Medulla oblongata (tissue), 1 donor: ENCODE measurements around the gene R3HDM2.

ENCODE experiments used
- DNase-seq: peaks from one replicate; pipeline ENCODE4 v3.0.0-alpha.2; 2015; ENCODE audit errors: extremely low spot score

R3HDM2 gene

DNA sequence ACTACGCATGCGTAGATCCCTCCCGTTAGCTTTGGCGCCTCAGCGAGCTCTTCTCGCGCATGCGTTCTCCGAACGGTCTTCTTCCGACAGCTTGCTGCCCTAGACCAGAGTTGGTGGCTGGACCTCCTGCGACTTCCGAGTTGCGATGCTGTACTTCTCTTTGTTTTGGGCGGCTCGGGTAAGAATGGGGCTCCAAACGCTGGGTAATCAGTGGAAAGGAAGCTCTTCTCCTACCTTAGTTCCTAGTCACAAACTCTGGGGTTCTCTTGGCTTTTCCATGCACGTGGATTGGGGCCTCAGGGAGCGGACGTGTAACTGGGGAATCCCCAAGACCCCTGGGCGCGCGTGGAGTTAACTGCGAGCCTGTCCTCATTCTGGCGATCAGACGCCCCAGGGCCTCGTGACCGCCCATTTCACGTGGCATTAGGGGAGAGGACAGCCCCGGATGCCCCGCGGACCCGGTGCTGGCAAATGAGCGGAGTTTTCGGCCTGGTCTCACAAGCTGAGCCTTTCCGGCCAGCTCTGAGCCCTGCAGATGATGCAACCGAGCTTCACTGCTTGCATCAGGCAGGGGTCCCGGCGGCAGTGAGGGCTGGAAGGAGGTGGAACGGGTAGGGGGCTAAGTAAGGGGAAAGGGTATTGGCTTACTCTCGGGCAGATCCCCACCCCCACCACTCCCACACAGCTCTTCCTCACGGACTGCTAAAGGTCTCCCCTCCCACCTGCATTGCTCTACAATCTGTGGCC is 201.0 kb downstream of the R3HDM2 start, which contains the start of gene SHMT2:
Gene SHMT2 (plus strand): TSS at position 78 of the 747 bp plus-strand sequence. CDS start 68 bp downstream, at position 146.
- peak; percentile 97 for DNase-seq

DNA sequence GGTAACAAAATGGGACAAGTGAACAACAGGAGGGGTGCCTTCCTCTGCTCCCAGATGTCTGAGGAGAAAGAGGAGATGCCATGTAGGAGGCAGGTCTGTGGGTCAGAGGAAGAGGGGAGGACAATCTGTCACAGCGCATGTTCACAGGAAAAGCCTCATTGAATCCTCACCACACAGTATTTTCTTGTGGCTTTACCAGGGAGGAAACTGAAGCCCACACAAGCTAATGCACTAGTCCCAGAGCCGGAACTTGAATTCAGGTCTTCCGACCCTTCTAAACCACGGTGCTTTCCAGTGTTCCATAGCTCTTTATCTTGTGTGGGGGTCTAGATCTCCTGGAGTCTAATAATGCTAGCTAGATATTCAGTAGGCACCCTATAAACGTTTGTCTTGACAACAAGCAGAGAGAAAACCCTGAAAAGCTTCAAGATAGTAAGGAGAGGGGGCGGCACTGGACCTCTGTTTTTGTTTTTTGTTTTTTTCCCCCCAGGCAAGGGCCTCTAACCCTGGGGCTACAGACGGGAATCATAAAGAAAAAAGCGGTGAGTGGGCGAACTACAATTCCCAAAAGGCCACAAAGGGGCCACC is 201.7 kb downstream of the R3HDM2 start:
- DNase-seq: no peak

DNA sequence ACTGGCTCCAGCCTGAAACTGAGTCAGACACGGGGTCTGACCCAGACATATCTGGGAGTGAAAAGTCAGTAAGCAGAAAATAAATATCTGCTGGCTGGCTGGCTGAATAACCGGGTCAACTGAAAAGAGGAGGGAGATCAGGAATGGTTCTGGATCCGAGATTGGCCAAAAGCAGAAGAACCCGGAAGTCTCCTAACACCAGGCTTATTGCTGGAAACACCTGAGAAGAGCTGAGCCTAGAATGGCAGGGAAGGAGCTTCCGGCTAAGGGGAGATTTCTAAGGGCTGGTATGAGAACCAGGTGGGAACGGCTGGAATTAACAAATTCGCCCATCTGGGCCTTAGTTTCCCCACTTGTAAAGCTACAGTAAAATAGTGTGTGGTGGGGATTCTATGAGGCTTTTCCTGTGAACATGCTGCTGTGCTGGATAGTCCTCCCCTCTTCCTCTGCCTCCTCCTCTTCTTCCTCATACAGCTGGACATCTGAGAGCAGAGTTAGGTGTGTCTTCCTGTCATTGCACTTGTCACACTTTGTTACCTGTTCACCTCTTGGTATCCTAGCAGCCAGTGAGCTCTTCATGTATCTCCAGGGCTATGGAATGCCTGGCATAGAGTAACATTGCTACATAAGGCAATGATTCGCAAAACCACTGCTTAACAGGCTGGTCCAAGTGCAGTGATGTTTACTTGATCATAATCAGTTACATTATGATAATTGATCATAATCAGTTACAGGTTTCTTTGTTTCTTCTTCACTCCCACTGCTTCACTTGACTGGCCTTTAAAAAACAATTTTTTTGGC is 203.3 kb downstream of the R3HDM2 start:
- DNase-seq: no peak

DNA sequence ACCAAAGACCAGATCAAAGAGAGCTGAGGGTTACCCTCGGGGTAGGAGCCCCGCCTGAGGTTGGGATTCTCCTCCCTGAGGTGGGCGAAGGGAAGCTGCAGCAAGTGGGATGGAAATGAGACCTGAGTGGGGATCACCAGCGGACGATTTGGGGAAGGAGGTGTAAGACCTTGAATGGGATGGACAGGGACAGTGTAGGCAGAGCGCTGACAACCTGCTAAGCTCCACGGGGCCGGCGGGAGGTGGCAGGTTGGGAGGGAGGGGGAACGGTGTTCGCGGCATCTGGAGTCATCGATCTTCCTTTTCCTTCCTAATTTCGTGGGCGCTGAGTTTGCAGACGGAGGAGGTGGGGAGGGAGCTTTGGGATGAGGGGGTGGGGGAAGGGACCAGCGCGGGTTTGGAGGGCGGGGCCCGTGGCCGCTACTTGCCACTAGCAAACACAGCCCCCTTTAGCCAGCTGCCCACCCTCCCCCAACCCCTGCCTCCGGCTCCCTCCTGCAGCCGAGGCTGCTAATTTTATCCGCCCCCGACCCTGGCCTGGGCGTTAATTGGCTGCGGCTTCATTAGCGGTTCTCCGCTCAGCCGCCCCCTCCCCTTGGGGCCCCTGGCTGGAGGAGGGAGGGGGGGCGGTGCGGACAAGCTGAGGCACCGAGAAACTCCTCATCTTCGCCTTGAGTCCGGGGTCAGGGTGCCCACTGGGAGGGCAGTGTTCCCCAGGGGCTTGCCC is 204.1 kb downstream of the R3HDM2 start:
- DNase-seq: no peak

DNA sequence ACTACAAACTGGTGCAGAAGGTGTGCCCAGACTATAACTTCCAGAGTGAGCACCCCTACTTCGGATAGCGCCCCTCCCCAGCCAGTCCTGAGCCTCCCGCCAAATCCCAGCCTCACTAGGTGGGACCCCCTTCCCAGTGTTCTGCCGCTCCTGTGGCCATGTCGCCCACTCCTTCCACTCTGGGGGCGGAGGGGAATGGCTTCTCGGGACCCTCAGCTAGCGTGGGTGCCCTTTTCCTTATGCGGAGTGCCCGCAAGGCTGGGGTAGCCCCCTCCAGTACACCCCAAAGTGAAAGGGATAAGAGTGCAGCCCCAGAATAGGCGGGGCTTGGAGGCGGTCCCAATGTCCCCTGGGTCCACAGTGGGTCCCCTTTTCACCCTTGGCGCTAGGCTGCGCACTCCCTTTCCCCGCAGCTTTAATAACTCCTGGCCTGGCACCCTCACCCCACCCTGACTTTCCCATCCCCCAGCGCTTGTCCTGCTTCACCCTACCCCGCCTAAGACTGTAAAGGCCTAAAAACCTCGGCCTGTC is 205.1 kb downstream of the R3HDM2 start:
- DNase-seq: no peak

DNA sequence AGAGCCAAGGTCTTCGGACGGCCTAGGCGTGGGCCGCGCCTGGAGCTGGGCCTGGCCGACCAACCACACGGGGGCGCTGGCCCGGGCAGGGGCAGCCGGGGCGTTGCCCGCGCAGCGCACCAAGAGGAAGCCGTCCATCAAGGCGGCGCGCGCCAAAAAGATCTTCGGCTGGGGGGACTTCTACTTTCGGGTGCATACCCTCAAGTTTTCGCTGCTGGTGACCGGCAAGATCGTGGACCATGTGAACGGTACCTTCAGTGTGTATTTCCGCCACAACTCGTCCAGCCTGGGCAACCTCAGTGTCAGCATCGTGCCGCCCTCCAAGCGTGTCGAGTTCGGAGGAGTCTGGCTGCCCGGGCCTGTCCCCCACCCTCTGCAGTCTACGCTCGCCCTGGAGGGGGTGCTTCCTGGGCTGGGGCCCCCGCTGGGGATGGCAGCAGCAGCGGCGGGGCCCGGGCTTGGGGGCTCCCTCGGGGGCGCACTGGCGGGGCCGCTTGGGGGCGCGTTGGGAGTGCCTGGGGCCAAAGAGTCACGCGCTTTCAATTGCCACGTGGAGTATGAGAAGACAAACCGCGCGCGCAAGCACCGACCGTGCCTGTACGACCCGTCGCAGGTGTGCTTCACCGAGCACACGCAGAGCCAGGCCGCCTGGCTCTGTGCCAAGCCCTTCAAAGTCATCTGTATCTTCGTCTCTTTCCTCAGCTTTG is 205.7 kb downstream of the R3HDM2 start:
- no peak for DNase-seq

DNA sequence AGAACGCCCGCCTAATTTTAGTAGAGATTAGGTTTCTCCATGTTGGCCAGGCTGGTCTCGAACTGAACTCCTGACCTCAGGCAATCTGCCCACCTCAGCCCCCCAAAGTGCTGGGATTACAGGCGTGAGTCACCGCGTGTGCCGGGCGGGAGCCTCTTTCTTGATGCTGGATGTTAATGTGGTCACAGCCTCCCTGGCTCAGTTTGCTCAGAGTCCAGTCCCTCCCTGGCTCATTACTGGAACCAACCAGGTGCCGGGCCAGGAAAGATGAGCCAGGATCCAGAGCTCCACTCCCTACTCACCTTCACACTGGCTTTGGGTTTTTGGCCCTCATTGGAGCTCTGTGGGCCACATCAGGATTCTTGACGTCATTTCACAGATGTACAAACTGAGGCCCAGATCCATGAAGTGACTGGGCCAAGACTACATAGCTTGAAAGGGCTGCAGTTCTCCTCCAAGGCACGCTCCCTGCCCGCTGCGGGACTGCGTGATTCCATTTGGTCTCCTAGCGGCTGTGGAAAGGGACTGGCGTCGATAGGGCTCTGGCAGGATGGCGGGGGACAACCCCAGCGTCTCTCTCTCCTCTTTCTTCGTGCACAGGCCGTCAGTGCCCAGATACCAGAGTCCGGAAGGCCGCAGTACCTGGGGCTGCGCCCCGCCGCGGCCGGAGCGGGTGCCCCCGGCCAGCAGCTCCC is 206.4 kb downstream of the R3HDM2 start:
- no peak for DNase-seq

DNA sequence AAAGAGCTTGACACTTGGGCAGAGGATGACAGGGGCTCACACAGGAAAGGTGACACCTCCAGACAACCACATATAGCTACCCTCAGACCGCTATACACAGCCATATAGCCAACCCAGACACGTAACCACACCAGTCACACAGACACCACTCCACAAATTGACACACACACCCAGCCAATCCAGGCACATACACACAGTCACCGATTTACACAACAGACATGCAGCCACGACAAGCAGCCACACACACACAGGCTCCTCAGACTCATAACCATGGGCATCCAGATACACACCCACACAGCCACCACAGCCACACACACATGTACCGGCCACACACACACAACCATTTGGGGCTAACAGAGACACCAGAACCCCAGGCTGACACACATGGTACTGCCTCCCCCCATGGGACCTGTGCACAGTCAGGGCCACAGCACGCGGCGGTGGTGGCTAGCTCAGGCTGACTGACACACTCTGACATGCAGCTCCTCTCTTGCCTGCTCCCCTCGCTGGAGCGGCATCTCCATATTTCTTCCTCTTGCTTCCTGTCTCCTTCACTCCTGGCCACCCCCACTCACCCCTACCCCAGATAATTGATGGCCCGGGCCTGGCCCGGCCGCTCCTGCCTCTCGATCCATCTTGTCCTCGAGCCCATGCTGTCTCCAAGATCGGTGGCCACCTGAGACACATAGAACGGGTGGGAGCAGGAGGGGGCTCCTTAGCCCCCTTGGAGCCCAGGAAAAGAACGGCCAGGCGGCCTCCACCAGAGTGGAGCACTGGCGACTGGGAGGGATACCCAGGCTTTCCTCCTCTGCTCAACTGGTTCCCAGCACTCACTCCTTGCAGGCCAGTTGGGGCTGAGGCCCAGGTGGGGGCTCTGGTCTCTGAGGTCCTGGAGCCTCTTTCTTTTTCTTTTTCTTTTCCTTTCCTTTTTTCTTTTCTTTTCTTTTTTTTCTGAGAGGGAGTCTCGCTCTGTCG is 207.4 kb downstream of the R3HDM2 start:
- no peak for DNase-seq

DNA sequence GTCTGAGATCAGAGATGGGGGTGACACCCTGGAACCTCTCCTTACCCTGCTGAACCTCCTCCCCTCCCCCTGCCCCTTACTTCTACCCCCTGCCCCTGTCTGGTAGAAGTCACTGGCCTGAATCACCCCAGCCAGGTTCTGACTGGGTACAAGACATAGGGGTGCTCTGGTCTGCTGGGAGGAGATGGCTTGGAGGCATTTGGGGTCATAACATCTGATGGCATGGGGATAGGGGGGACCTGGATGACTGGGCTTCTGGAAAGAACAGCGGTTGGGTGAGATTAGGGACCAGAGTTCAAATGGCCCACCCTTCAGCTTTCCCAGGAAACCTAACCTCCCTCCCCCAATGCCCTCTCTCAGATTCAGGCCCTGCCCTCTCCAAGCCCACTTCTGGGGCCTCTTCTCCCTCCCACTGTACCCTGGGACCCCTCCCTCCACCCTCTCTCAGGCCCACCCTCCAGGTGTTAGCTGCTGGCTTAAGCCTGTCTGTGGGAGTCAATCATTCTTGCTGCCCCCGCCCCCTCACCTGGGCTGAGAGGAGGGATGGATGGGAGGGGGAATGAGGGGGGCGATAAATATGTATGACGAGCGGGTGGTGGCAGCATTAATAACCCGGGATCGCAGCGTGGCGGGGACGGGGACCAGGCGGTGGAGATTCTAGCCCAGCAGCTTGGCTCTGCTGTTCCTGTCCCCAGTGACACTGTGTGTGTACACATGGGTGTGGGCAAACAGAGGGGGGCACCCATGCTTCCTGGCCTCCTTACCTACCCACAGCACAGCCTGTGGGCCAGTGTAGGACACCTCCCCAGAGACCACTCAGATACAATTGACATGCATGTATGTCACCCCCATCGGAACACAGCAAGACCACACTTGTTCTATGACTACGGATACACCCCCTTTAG is 208.3 kb downstream of the R3HDM2 start:
- DNase-seq: no peak

DNA sequence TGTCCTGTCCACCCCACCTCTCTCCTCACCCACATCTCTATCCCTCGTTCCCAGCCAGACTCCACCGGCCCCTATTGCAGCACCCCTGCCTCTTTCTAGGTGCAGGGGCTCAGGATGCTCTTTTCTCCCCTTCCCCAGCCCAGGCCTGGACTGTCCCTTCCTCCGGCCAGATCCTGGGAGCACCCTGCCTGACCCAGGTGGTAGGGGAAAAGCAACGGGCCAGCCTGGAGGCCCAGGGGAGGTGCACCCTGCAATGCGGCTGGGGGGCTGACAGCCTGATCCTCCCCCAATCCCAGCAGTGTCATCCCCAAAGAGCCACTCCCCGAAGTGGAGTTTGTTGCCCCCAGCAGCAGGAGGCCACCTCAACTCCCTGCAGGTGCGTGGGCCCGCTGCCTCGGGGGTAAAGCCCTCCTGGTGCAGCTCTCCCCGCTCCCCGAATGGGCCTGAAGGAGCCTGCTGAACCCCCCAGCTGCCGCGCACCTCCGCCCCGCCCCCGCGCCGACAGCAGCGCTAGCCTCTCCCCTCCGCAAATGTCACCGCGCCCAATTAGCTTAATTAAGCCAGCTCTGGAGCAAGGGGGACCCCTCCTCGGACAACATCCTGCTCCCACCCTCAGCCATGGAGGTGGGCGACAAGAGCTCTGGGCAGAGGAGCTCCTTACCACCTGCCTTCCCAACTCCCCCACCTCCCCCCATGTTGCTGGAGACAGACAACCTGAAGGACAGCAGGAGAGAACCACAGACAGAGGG is 209.5 kb downstream of the R3HDM2 start:
- DNase-seq: no peak

DNA sequence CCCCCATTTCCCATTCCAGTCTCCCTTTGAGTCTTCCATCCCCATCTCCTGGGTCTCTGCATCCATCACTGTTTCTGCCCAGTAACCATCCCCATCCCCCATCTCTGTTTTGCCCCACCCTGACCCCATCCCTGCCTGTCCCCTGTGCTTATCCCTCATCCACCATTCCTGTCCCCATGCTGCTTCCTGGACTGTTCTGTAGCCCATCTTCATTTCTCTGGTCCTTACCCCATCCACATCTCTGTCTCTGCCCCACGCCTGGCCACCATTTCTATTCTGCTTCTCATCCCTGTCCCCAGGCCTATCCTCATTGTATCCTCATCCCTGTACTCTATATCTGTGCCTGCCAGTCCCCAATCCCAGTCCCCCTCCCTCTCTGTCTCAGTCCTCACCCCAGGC is 210.1 kb downstream of the R3HDM2 start:
- no peak for DNase-seq

DNA sequence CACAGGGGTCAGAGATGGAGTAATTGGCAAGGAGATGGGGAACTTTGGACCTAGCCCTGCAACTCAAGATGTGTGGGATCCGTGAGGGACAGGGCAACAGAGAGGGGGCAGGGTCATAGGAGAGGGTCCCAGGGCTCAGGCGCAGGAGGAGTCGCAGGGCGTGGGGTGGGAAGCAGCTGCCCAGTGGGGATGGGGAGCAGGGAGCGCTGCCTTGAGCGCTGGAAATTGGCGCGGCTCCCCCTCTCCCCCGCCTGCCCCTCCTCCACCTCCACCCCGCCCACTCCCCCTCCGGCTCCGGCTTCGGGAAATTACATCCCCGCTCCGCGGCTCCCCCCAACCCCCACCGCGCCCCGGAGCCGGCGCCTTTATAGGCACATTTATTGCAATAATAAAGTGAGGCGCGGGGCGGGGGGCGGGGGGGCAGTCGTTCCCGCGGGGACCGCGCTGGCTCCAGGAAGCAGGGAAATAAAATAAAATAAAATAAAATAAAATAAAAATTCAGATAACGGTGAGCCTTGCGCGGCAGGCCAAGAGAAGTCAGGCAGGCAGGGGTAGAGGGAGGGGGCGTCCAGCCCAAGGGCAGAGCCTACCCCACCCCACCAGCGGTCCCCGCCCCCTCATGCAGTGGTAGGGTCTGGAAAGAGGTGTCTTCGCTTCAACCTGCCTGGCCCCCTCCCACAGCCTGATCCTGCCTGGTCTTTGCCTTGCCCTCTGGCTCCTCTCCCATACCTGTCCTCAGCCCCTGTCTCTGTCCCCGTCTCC is 210.7 kb downstream of the R3HDM2 start:
- DNase-seq: no peak

DNA sequence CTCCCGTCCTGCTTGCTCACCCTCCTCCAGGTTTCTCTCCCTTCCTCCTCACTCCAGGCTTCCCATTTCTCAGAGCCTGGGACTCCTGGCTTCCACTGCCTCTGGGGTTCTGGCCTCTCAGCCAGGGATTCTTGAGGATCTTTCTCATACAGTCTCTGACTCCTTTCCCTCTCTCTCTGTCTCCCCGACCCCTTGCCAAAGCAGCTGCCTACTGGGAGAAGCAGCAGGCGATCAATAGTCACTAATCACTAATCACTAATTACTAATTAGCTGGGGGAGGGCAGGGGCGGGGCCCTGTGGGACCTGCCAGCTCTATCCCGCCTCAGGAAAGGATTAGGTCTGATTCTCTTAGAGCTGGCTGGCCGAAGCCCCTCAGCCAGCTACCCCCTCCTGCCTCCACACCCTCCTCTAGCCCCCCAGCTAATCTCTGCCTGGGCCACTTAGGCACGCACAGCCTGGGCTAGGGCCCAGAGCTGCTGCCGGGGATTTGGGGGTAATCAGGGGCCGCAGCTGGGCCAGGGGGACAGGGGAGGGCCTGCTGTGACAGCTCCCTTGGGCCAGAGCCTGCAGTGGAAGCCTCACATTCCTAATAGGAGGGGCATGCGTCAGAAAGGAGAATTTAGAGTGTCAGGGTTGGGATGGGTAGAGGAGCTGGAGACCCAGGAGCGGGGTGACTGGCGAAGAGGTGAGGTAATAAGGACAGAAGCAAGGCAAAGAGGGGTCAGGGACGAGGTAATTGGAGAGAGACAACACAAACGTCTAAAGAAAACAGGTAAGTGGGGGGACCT is 211.4 kb downstream of the R3HDM2 start:
- no peak for DNase-seq

DNA sequence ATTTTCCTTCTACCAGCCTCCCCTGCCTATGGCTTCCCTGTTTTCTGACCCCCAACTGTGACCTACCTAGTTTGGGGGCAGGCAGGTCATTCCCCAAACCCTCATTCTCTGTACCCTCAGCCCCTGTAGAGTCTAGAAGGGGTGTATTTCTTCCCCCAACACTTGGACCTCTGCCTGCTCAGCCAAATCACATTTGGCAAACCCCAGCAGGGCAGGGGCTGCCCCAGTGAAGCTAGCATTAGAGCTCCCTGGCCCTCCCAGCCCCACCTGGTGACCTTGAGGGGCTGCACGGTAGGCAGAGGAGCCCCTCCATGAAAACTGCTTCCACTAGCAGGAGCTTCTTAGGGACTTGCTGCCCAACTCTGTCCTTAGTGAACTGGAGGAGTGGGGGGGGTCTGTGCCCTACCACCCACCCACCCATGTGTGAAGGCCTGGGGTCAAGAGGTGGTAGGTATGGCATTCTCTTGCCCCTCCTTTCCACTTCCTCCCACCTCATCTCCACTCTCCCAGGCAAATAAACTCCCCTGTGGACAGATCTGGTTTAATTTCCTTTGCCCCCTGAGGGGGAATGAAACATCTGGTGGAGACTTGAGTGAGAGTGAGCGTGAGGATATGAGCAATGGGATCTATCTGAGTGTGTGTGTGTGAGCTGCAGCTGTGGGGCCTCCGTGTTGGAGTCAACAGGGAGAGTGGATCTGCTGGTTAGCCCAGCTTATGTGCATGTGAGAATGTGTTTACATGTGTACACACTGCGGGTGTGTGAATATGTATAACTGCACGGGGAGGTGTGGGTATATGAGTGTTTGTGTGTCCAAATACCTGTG is 212.6 kb downstream of the R3HDM2 start:
- DNase-seq: no peak
